Ishikawa (cell line): ENCODE data around the gene CIITA.

ENCODE experiments used
- CEBPB ChIP-seq: IDR thresholded peaks from 2 replicates; pipeline ENCODE4 v1.6.1; 2012
- TF ChIP-seq, protein P1 (sequence below): IDR thresholded peaks from 2 replicates; pipeline ENCODE4 v1.6.1; 2012

DNA sequence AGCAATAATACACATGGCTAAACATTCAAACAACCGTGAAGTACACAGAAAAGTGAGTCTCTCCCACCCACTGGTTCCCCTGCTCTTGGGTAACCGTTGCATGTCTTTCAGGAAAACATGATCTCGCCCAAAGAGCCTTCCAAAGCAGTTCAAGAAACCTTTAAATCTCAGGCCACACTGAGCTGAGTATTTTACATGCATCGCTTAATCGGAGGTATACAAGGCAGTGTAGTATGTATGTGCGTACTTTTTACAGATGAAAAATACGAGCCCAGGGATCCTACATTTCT is 66.0 kb downstream of the CIITA start:
- TF ChIP-seq, protein P1, sequence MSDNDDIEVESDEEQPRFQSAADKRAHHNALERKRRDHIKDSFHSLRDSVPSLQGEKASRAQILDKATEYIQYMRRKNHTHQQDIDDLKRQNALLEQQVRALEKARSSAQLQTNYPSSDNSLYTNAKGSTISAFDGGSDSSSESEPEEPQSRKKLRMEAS, result no peak
- TF ChIP-seq CEBPB, result no peak
